ENCODE results near the gene SPACA6. TPM values are rescaled to one million over a fixed set of nuclear protein-coding genes. Genes with fewer than 3 reads are reported as not detected.
"Not testable (repeated sequence)": the region's sequence is repeated elsewhere in the genome, so short reads cannot be mapped to it uniquely, and the experiment has no call there.

SPACA6 gene
- polyA plus RNA-seq, 1 experiment = 8.5 TPM

DNA sequence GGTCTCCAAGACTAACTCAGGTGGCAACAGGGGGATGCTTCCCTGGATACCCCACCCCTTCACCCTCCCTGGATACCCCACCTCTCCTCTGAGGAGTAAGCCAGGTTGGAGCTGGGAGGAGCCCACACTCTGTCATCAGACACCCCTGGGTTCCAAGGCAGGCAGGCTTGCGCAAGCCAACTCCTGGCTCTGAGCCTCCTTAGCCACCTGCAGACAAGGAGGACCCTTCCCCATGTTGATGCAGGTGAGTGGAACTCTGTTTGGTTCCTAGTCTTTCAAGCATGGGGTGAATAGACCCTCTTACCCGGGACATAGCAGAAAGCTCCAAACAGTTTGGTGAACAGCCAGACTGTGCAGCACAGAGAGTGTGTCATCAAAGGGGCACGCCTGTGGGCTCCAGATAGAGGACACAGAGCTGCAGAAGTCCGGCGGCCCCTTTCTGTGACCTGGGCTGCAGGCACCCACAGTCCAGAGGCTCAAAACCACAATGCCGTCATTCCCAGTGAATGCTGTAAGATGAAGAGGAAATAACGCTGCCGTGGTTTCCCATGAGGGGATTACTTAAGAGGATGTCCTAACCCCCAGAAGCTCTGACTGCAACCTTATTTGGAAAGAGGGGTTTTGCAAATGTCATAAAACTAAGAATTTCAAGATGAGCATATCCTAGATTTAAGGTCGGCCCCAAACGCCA, 42.8 kb downstream of the SPACA6 start:
- TF ChIP-seq, protein P1, sequence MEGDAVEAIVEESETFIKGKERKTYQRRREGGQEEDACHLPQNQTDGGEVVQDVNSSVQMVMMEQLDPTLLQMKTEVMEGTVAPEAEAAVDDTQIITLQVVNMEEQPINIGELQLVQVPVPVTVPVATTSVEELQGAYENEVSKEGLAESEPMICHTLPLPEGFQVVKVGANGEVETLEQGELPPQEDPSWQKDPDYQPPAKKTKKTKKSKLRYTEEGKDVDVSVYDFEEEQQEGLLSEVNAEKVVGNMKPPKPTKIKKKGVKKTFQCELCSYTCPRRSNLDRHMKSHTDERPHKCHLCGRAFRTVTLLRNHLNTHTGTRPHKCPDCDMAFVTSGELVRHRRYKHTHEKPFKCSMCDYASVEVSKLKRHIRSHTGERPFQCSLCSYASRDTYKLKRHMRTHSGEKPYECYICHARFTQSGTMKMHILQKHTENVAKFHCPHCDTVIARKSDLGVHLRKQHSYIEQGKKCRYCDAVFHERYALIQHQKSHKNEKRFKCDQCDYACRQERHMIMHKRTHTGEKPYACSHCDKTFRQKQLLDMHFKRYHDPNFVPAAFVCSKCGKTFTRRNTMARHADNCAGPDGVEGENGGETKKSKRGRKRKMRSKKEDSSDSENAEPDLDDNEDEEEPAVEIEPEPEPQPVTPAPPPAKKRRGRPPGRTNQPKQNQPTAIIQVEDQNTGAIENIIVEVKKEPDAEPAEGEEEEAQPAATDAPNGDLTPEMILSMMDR (IDR thresholded peaks at IDR 0.05; ENCODE audit: insufficient read depth, low read depth, low read length) = no peak
- H3K36me3 ChIP-seq (ENCODE audit: control insufficient read depth, insufficient read depth, low read length) = no peaks in the 10 kb centered on the region
- H3K27me3 ChIP-seq (ENCODE audit: control insufficient read depth, insufficient read depth, low read length) = no peaks in the 10 kb centered on the region
- H3K4me3 ChIP-seq (ENCODE audit: low read depth, low read length) = no peak overlapping the region
- CTCF ChIA-PET = interaction anchor here (2.6 kb wide), 1 partner anchor 42 kb away, joined by 8 read pairs; no protein-coding TSS in a partner anchor
- POLR2A ChIA-PET = no interaction called here
- DNase-seq (ENCODE audit: low read depth) = no peak

DNA sequence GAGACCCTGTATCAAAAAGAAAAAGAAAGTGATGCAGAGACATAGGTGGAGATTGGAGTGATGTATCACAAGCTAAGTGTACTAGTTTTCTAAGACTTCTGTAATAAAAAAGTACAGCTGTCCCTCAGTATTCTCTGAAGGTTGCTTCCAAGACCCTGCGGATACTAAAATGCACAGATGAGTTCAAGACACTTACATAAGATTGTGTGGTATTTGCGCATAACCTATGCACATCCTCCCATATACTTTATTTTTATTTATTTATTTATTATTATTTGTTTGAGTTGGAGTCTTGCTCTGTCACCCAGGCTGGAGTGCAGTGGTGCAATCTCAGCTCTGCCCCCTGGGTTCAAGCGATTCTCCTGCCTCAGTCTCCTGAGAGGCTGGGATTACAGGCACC, 44.3 kb downstream of the SPACA6 start:
- TF ChIP-seq, protein P1 (IDR thresholded peaks at IDR 0.05; ENCODE audit: insufficient read depth, low read depth, low read length) = no peak
- Histone ChIP-seq H3K36me3 (ENCODE audit: control insufficient read depth, insufficient read depth, low read length) (no peaks in the 10 kb centered on the region), H3K27me3 (ENCODE audit: control insufficient read depth, insufficient read depth, low read length) (no peaks in the 10 kb centered on the region), H3K4me3 (ENCODE audit: low read depth, low read length) (no peak overlapping the region)
- DNase-seq (ENCODE audit: low read depth) = no peak
- ChIA-PET CTCF (interaction anchor here (2.6 kb wide), 1 partner anchor 40 kb away, joined by 8 read pairs; no protein-coding TSS in a partner anchor), POLR2A (no interaction called here)

DNA sequence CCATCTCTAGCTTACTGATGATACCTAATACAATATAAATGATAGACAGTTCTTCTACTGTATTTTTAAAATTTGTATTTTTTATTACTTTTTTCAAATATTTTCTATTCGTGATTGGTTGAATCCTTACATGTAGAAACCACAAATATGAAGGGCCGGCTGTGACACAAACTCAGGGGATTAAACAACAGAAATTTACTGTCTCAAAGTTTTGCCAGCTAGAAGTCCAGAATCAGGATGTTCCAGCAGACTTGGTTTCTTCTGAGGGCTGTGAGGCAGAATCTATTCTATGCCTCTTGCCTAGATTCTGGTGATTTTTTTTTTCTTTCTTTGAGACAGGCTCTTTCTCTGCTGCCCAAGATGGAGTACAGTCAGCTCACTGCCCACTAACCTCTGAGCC, 44.8 kb downstream of the SPACA6 start:
- CTCF ChIA-PET = interaction anchor here (2.6 kb wide), 1 partner anchor 40 kb away, joined by 8 read pairs; no protein-coding TSS in a partner anchor
- POLR2A ChIA-PET = no interaction called here
- no peaks in the 10 kb centered on the region for H3K27me3 ChIP-seq (ENCODE audit: control insufficient read depth, insufficient read depth, low read length)

DNA sequence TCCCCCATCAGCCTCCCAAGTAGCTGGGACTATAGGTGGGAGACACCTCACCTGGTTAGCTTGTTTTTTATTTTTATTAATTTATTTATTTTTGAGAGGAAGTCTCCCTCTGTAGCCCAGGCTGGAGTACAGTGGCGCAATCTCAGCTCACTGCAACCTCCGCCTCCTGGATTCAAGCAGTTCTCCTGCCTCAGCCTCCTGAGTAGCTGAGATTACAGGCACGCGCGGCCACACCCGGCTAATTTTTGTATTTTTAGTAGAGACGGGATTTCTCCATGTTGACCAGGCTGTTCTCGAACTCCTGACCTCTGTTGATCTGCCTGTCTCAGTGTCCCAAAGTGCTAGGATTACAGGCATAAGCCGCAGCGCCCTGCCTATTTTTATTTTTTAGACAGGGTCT, 45.4 kb downstream of the SPACA6 start:
- POLR2A ChIA-PET; H3K36me3 ChIP-seq (ENCODE audit: control insufficient read depth, insufficient read depth, low read length); H3K27me3 ChIP-seq (ENCODE audit: control insufficient read depth, insufficient read depth, low read length); DNase-seq (ENCODE audit: low read depth); H3K4me3 ChIP-seq (ENCODE audit: low read depth, low read length): not testable (repeated sequence)
- CTCF ChIA-PET = interaction anchor here (2.6 kb wide), 1 partner anchor 39 kb away, joined by 8 read pairs; no protein-coding TSS in a partner anchor

More for the DNA sequence above, 44.8 kb downstream of the SPACA6 start:
- H3K36me3 ChIP-seq (ENCODE audit: control insufficient read depth, insufficient read depth, low read length) = no peaks in the 10 kb centered on the region
- no peak overlapping the region for H3K4me3 ChIP-seq (ENCODE audit: low read depth, low read length)
- DNase-seq (ENCODE audit: low read depth) = no peak
- TF ChIP-seq, protein P1 (IDR thresholded peaks at IDR 0.05; ENCODE audit: insufficient read depth, low read depth, low read length) = no peak

DNA sequence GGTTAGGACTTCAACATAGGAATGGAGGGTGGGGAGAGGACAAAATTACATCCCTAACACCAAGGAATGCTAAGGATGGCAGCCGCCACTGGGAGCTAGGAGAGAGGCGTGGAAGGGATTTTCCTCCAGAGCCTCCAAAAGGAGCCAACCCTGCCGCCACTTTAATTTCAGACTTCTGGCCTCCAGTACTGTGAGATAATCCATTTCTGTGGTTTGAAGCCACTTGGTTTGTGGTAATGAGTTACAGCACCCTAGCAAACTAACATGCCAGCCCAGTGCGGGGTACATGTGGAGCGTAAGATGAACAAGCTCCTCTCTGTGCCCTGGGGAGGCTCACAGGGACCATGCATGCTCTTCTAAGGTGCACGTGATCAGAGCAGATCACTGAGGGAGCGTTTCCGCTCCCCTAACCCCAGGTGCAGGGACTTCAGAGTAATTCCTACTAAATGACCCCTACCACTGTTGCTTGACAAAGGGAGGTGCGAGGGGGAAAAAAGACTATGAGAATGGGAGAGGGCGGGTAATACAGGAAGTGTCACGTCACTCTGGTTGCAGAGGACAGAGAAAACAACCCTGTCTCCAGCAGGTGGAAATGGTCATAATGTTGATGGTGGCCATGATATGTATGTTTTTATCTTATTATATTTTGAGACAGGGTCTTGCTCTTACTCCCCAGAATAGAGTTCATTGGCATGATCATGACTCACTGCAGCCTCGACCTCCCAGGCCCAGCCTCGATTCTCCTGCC, 46.5 kb downstream of the SPACA6 start:
- CTCF ChIA-PET = interaction anchor here (0.6 kb wide), 1 partner anchor 266 kb away, joined by 3 read pairs; no protein-coding TSS in a partner anchor
- no peaks in the 10 kb centered on the region for H3K27me3 ChIP-seq (ENCODE audit: control insufficient read depth, insufficient read depth, low read length)
- TF ChIP-seq, protein P1 (IDR thresholded peaks at IDR 0.05; ENCODE audit: insufficient read depth, low read depth, low read length) = no peak
- no peak overlapping the region for H3K4me3 ChIP-seq (ENCODE audit: low read depth, low read length)
- DNase-seq (ENCODE audit: low read depth) = no peak
- H3K36me3 ChIP-seq (ENCODE audit: control insufficient read depth, insufficient read depth, low read length) = no peaks in the 10 kb centered on the region
- POLR2A ChIA-PET = no interaction called here

Data from BJ (cell line).